HepG2 (cell line): ENCODE measurements around the gene DSEL. TPM values are rescaled to one million over a fixed set of nuclear protein-coding genes. Genes with fewer than 3 reads are reported as not detected.

Source experiments
- ATAC-seq: fragments of 200-7000 bp; cut with Tn5 transposase; 3 replicates; pipeline ENCODE4 v1.9.1; 2020; ENCODE audit warnings: mild to moderate bottlenecking, moderate library complexity
- BruUV-seq: library from RNA; stranded (reverse); fragments of 400-500 nt; replicated peaks from 2 replicates; lab custom pipeline; 2021; lab: Mats Ljungman, UMichigan
- CTCF ChIA-PET: fragments of 300-600 bp; formaldehyde crosslinking; extraction: SDS; loops from one replicate; lab custom pipeline; 2021; ENCODE audit warnings: low total read pairs, inconsistent platforms, low intra/inter-chr PET ratio; lab: Yijun Ruan, JAX
- POLR2A ChIA-PET: fragments of 350-600 bp; sonication (Branson Sonifier 250); formaldehyde crosslinking; loops from one replicate; lab custom pipeline; 2020; ENCODE audit warnings: antibody characterized with exemption, inconsistent platforms; lab: Yijun Ruan, JAX
- DNase-seq: peaks from one replicate; pipeline ENCODE4 v3.0.0-alpha.2; 2015; ENCODE audit warnings: low spot score
- FAIRE-seq: peaks from 3 replicates; lab custom pipeline; 2011; peaks lifted over from hg19 to GRCh38; lab: Jason Lieb, UNC
- H2AFZ ChIP-seq: one replicate; pipeline ENCODE4 v1.6.1; 2011; ENCODE audit warnings: low read length, inconsistent platforms
- H3K27ac ChIP-seq: fragments of 300-600 bp; 3 replicates; pipeline ENCODE4 v1.8.0; 2011; ENCODE audit warnings: mixed run types, mild to moderate bottlenecking, mixed read lengths, low read length, inconsistent platforms; ENCODE audit not compliant: insufficient read depth; ENCODE audit errors: extremely low read length
- H3K27me3 ChIP-seq, 2 experiments: fragments of 200-600 bp in 1 of 2; 2 replicates in 1 of 2; 3 replicates in 1 of 2; pipeline versions ENCODE4 v1.6.0 to v1.8.0; 2011; ENCODE audit warnings: low read length in 2 of 2, mild to moderate bottlenecking in 2 of 2, moderate library complexity in 2 of 2, inconsistent platforms in 1 of 2; ENCODE audit not compliant: insufficient read depth in 2 of 2, control insufficient read depth in 1 of 2
- H3K36me3 ChIP-seq, 2 experiments: fragments of 200-600 bp in 1 of 2; replicated peaks in 1 of 2; 2 replicates in 1 of 2; 3 replicates in 1 of 2; pipeline versions ENCODE4 v1.5.1 to v1.8.0; 2011; ENCODE audit warnings: low read length in 2 of 2, inconsistent platforms in 1 of 2; ENCODE audit not compliant: insufficient read depth in 2 of 2, control insufficient read depth in 1 of 2
- H3K4me1 ChIP-seq: 2 replicates; pipeline ENCODE4 v1.5.1; 2012; ENCODE audit warnings: low read length, inconsistent platforms; ENCODE audit not compliant: insufficient read depth
- H3K4me2 ChIP-seq: 2 replicates; pipeline ENCODE4 v1.6.0; 2011; ENCODE audit warnings: low read depth, low read length, inconsistent platforms
- H3K4me3 ChIP-seq, 3 experiments: fragments of 200-600 bp in 1 of 3; sonication (generic), shearing (Covaris generic) in 1 of 3; replicated peaks in 1 of 3; 2 replicates each; pipeline ENCODE4 v1.5.1; 2011 to 2016; ENCODE audit warnings: low read length in 3 of 3, inconsistent platforms in 2 of 3, low read depth in 2 of 3, mild to moderate bottlenecking in 2 of 3, control low read depth in 1 of 3, mixed read lengths in 1 of 3; ENCODE audit not compliant: insufficient read depth in 1 of 3
- H3K79me2 ChIP-seq: one replicate; pipeline ENCODE4 v1.6.1; 2011; ENCODE audit warnings: low read length, inconsistent platforms; ENCODE audit not compliant: insufficient read depth
- H3K9ac ChIP-seq: 2 replicates; pipeline ENCODE4 v1.6.0; 2011; ENCODE audit warnings: mild to moderate bottlenecking, low read depth, low read length, inconsistent platforms; ENCODE audit not compliant: insufficient read depth
- H3K9me3 ChIP-seq: 2 replicates; pipeline ENCODE4 v1.5.1; 2012; ENCODE audit warnings: mild to moderate bottlenecking, low read length
- H4K20me1 ChIP-seq: 2 replicates; pipeline ENCODE4 v1.6.0; 2011; ENCODE audit warnings: inconsistent platforms, mild to moderate bottlenecking, low read length, moderate library complexity; ENCODE audit not compliant: insufficient read depth
- HNRNPLL ChIP-seq: fragments of 200-400 bp; formaldehyde crosslinking; IDR thresholded peaks from 2 replicates; pipeline ENCODE4 v1.6.1; 2017; ENCODE audit warnings: mild to moderate bottlenecking, low read depth, low read length; ENCODE audit not compliant: poor library complexity, severe bottlenecking
- JUNB ChIP-seq: sonication (generic); formaldehyde crosslinking; IDR thresholded peaks from 2 replicates; pipeline ENCODE4 v1.8.0; 2022; ENCODE audit warnings: missing genetic modification reagents, mild to moderate bottlenecking, borderline replicate concordance
- KDM4B ChIP-seq: sonication (generic); formaldehyde crosslinking; IDR thresholded peaks from 2 replicates; pipeline ENCODE4 v1.4.0; 2020; ENCODE audit warnings: missing genetic modification reagents
- MIER2 ChIP-seq: IDR thresholded peaks from 2 replicates; pipeline ENCODE4 v1.6.1; 2016; ENCODE audit warnings: missing biosample characterization, missing genetic modification reagents
- NFIC ChIP-seq: IDR thresholded peaks from 2 replicates; pipeline ENCODE4 v1.6.1; 2012; ENCODE audit warnings: mild to moderate bottlenecking, low read length, inconsistent platforms
- ZNF24 ChIP-seq: fragments of 450-650 bp; IDR thresholded peaks from 2 replicates; pipeline ENCODE4 v1.6.1; 2017; ENCODE audit warnings: antibody characterized with exemption, mild to moderate bottlenecking
- ZNF430 ChIP-seq: sonication (generic); formaldehyde crosslinking; IDR thresholded peaks from 2 replicates; pipeline ENCODE4 v1.9.0; 2021; ENCODE audit warnings: mild to moderate bottlenecking, missing genetic modification reagents
- WGBS: methylation state at CpG from one replicate; pipeline ENCODE4 v1.1.6; 2017; ENCODE audit warnings: low lambda C conversion rate; 5-methylcytosine and 5-hydroxymethylcytosine counted together
- in situ Hi-C: cut with HindIII; loops from 2 replicates; pipeline ENCODE4 v1.10.0; 2017; ENCODE audit warnings: low pct_unique_long_range_greater_than_20kb; ENCODE audit not compliant: extremely low pct_ligation_motif_present
- intact Hi-C: fragments of 100-400 bp; cut with micrococcal nuclease; formaldehyde crosslinking; loops from one replicate; pipeline ENCODE4 v1.10.0; 2022; ENCODE audit not compliant: unreplicated experiment
- polyA plus RNA-seq, 8 experiments: library from polyadenylated mRNA; depleted of rRNA in 3 of 8; stranded (reverse) in 7 of 8; unstranded in 1 of 8; fragments of >200 nt; fragmentation: Illumina TruSeq in 4 of 8; extraction: Trizol in 4 of 8; gene quantifications; 2 replicates each; pipeline versions ENCODE4 v1.2.1 to v1.2.3, GENCODE V29; 2011 to 2016; ENCODE audit warnings: low read depth in 4 of 8, missing spikeins in 1 of 8, mixed read lengths in 1 of 8; ENCODE audit not compliant: insufficient read depth in 1 of 8
- total RNA-seq, 5 experiments: library from RNA; depleted of rRNA; stranded (reverse); fragments of >200 nt; fragmentation: Illumina TruSeq; extraction: Trizol; gene quantifications; 2 replicates each; pipeline ENCODE4 v1.2.3, GENCODE V29; 2016; ENCODE audit warnings: low read depth in 1 of 5
- TF ChIP-seq, protein P1 (sequence below): sonication (generic); formaldehyde crosslinking; IDR thresholded peaks from 2 replicates; pipeline ENCODE4 v1.4.0; 2020; ENCODE audit warnings: missing genetic modification reagents

DSEL gene
- total and polyA plus RNA-seq, 2 of the 13 experiments (the other 11 are each of a cell fraction or from before 2014, with no cell fraction given): 0.07 to 0.11 TPM

DNA sequence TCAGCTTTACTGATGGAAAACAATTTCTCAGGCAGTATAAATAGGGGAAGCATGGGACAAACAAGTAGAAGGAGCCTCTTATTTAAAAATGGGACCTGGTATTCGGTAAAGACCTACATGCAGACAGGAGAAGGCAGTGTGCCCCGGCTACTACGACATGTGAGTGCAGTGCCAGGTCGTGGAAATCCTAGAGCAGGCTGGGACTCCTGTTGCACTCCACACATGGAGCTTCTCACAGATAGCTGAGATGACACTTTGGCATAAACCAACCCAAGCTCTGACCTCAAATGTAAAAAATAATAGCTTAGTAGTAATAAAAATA, 885 bp upstream of the DSEL start:
- ATAC-seq (no peak), FAIRE-seq (no peak), DNase-seq (no peak)
- H3K4me1 ChIP-seq: peaks cover 7% of the 10 kb centered on the region
- no peaks in the 10 kb centered on the region for H3K9me3 ChIP-seq
- WGBS: 42% methylated on average over 4 of the region's 4 CpGs
- no peaks in the 10 kb centered on the region for H3K36me3 ChIP-seq
- ChIA-PET CTCF (no interaction called here), POLR2A (no interaction called here)
- no peak overlapping the region for H3K27ac ChIP-seq
- TF ChIP-seq JUNB: no peak
- no peak for TF ChIP-seq NFIC
- no peak for TF ChIP-seq KDM4B (CRISPR knock-in tag)
- no peak for TF ChIP-seq ZNF430 (CRISPR knock-in tag)
- TF ChIP-seq MIER2 (CRISPR knock-in tag): no peak
- no peak for TF ChIP-seq HNRNPLL
- TF ChIP-seq ZNF24: no peak
- TF ChIP-seq, protein P1, sequence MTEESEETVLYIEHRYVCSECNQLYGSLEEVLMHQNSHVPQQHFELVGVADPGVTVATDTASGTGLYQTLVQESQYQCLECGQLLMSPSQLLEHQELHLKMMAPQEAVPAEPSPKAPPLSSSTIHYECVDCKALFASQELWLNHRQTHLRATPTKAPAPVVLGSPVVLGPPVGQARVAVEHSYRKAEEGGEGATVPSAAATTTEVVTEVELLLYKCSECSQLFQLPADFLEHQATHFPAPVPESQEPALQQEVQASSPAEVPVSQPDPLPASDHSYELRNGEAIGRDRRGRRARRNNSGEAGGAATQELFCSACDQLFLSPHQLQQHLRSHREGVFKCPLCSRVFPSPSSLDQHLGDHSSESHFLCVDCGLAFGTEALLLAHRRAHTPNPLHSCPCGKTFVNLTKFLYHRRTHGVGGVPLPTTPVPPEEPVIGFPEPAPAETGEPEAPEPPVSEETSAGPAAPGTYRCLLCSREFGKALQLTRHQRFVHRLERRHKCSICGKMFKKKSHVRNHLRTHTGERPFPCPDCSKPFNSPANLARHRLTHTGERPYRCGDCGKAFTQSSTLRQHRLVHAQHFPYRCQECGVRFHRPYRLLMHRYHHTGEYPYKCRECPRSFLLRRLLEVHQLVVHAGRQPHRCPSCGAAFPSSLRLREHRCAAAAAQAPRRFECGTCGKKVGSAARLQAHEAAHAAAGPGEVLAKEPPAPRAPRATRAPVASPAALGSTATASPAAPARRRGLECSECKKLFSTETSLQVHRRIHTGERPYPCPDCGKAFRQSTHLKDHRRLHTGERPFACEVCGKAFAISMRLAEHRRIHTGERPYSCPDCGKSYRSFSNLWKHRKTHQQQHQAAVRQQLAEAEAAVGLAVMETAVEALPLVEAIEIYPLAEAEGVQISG: no peak
- intact Hi-C loops: loop anchor here (2.0 to 10.0 kb wide), 4 partner anchors 133 to 1197 kb away; partner anchors contain the start of gene TMX3
- H4K20me1 ChIP-seq: no peaks in the 10 kb centered on the region
- no TSS peak for BruUV-seq
- H2AFZ ChIP-seq: peak overlapping the region; percentile 95
- H3K9ac ChIP-seq: no peak overlapping the region
- H3K4me3 ChIP-seq: peak overlapping the region in 2 of 3 experiments; percentile 43 to 66; a peak in 4 of 6 replicates
- peaks cover 0 to 20% of the 10 kb centered on the region in 2 experiments; a peak in 2 of 5 replicates for H3K27me3 ChIP-seq
- peak overlapping the region; percentile 81 for H3K4me2 ChIP-seq
- in situ Hi-C loops: loop anchor here (5.0 to 10.0 kb wide), 2 partner anchors 300 to 1107 kb away; no protein-coding TSS in a partner anchor
- H3K79me2 ChIP-seq: no peaks in the 10 kb centered on the region
